Smooth muscle cell (in vitro differentiated cells): ENCODE data around the gene CALHM4. TPM values are rescaled to one million over a fixed set of nuclear protein-coding genes. Genes with fewer than 3 reads are reported as not detected.

Experiments
- DNase-seq: peaks from one replicate; lab custom pipeline; 2025; ENCODE audit not compliant: unreplicated experiment; lab: John Stamatoyannopoulos, UW
- H2AFZ ChIP-seq: fragments of 200-600 bp; sonication (generic); 2 replicates; pipeline ENCODE4 v1.6.0; 2016; ENCODE audit warnings: antibody characterized with exemption, low read depth, mild to moderate bottlenecking
- H3F3A ChIP-seq: fragments of 200-600 bp; sonication (generic); 2 replicates; pipeline ENCODE4 v1.6.0; 2017; ENCODE audit warnings: antibody characterized with exemption, low read depth
- H3K27ac ChIP-seq: fragments of 200-600 bp; sonication (generic); 2 replicates; pipeline ENCODE4 v1.5.1; 2016; ENCODE audit warnings: low read depth, mild to moderate bottlenecking
- H3K27me3 ChIP-seq: fragments of 200-600 bp; sonication (generic); 2 replicates; pipeline ENCODE4 v1.6.1; 2016; ENCODE audit warnings: low read depth, mild to moderate bottlenecking
- H3K36me3 ChIP-seq: fragments of 200-600 bp; sonication (generic); 2 replicates; pipeline ENCODE4 v1.5.1; 2016; ENCODE audit warnings: low read depth
- H3K4me1 ChIP-seq: fragments of 200-600 bp; sonication (generic); 2 replicates; pipeline ENCODE4 v1.5.1; 2016; ENCODE audit warnings: low read depth
- H3K4me2 ChIP-seq: fragments of 200-600 bp; sonication (generic); 2 replicates; pipeline ENCODE4 v1.6.0; 2016; ENCODE audit warnings: mild to moderate bottlenecking
- H3K4me3 ChIP-seq: fragments of 200-600 bp; sonication (generic); 2 replicates; pipeline ENCODE4 v1.5.1; 2016; ENCODE audit warnings: mild to moderate bottlenecking
- H3K79me2 ChIP-seq: fragments of 200-600 bp; sonication (generic); 2 replicates; pipeline ENCODE4 v1.6.0; 2016; ENCODE audit warnings: low read depth, mild to moderate bottlenecking
- H3K9ac ChIP-seq: fragments of 200-600 bp; sonication (generic); 2 replicates; pipeline ENCODE4 v1.6.0; 2016; ENCODE audit warnings: low read depth
- H3K9me3 ChIP-seq: fragments of 200-600 bp; sonication (generic); replicated peaks from 2 replicates; pipeline ENCODE4 v1.5.1; 2016; ENCODE audit warnings: low read depth
- H4K20me1 ChIP-seq: fragments of 200-600 bp; sonication (generic); 2 replicates; pipeline ENCODE4 v1.6.0; 2016; ENCODE audit warnings: low read depth
- CTCF ChIP-seq: fragments of 200-600 bp; sonication (generic); IDR thresholded peaks from 2 replicates; pipeline ENCODE4 v1.5.1; 2017; ENCODE audit warnings: borderline replicate concordance, mild to moderate bottlenecking, antibody characterized with exemption; ENCODE audit not compliant: insufficient read depth, poor library complexity, severe bottlenecking
- WGBS: methylation state at CpG from one replicate; pipeline ENCODE4 v1.1.7; 2016; ENCODE audit warnings: low lambda C conversion rate; 5-methylcytosine and 5-hydroxymethylcytosine counted together
- polyA plus RNA-seq: library from polyadenylated mRNA; unstranded; fragments of >200 nt; fragmentation: Nextera tagmentation; extraction: Ambion mirVana; gene quantifications from 2 replicates; pipeline ENCODE4 v1.2.1, GENCODE V29; 2016
- total RNA-seq: library from RNA; depleted of rRNA; stranded (reverse); fragments of >200 nt; gene quantifications from 2 replicates; pipeline ENCODE4 v1.2.3, GENCODE V29; 2014

Gene CALHM4
- total and polyA plus RNA-seq, 2 experiments from 2014 or later = not detected

GRCh38 chr6:116524236-116524635 lies 29.3 kb upstream of the CALHM4 start:
- H3K36me3 ChIP-seq = no peaks in the 10 kb centered on the region
- H2AFZ ChIP-seq = no peak overlapping the region
- no peak overlapping the region for H3K27ac ChIP-seq
- no peaks in the 10 kb centered on the region for H3K9me3 ChIP-seq
- H3K4me3 ChIP-seq = no peak overlapping the region
- peaks cover 5% of the 10 kb centered on the region for H3K4me1 ChIP-seq
- 63% methylated on average over 2 of the region's 2 CpGs for WGBS
- no peak overlapping the region for H3K4me2 ChIP-seq
- no peaks in the 10 kb centered on the region for H3K27me3 ChIP-seq
- no peak for TF ChIP-seq CTCF
- DNase-seq = no peak
- H4K20me1 ChIP-seq = no peaks in the 10 kb centered on the region
- no peaks in the 10 kb centered on the region for H3F3A ChIP-seq
- H3K79me2 ChIP-seq = no peaks in the 10 kb centered on the region
- no peak overlapping the region for H3K9ac ChIP-seq

GRCh38 chr6:116528133-116528532 lies 25.4 kb upstream of the CALHM4 start:
- Histone ChIP-seq H3K9ac (no peak overlapping the region), H4K20me1 (no peaks in the 10 kb centered on the region), H3K36me3 (no peaks in the 10 kb centered on the region), H3K4me2 (no peak overlapping the region), H3F3A (no peaks in the 10 kb centered on the region), H3K4me3 (no peak overlapping the region), H2AFZ (no peak overlapping the region), H3K27ac (no peak overlapping the region), H3K27me3 (no peaks in the 10 kb centered on the region), H3K79me2 (no peaks in the 10 kb centered on the region), H3K9me3 (no peaks in the 10 kb centered on the region), H3K4me1 (peaks cover 20% of the 10 kb centered on the region)
- no peak for TF ChIP-seq CTCF
- 94% methylated on average over 1 of the region's 1 CpG for WGBS
- DNase-seq = no peak

GRCh38 chr6:116528780-116529179 lies 24.8 kb upstream of the CALHM4 start:
- no peak overlapping the region for H3K4me2 ChIP-seq
- H3K27ac ChIP-seq = no peak overlapping the region
- H3K4me1 ChIP-seq = peaks cover 20% of the 10 kb centered on the region
- H3K9me3 ChIP-seq = no peaks in the 10 kb centered on the region
- H3K79me2 ChIP-seq = no peaks in the 10 kb centered on the region
- H2AFZ ChIP-seq = no peak overlapping the region
- no peak for TF ChIP-seq CTCF
- no peaks in the 10 kb centered on the region for H3F3A ChIP-seq
- 17% methylated on average over 3 of the region's 3 CpGs for WGBS
- DNase-seq = no peak
- no peak overlapping the region for H3K9ac ChIP-seq
- H3K36me3 ChIP-seq = no peaks in the 10 kb centered on the region
- no peaks in the 10 kb centered on the region for H4K20me1 ChIP-seq
- no peaks in the 10 kb centered on the region for H3K27me3 ChIP-seq
- H3K4me3 ChIP-seq = no peak overlapping the region

- H3K9me3 ChIP-seq = no peaks in the 10 kb centered on the region
- no peaks in the 10 kb centered on the region for H3F3A ChIP-seq
- H3K4me2 ChIP-seq = peak overlapping the region; percentile 38
- no peak for DNase-seq
- H3K9ac ChIP-seq = no peak overlapping the region
- no peaks in the 10 kb centered on the region for H3K36me3 ChIP-seq
- H4K20me1 ChIP-seq = no peaks in the 10 kb centered on the region
- no peak overlapping the region for H3K27ac ChIP-seq
- H3K79me2 ChIP-seq = no peaks in the 10 kb centered on the region
- no peak overlapping the region for H3K4me3 ChIP-seq
- WGBS = 76% methylated on average over 3 of the region's 3 CpGs
- no peak for TF ChIP-seq CTCF
- no peak overlapping the region for H2AFZ ChIP-seq
- H3K27me3 ChIP-seq = no peaks in the 10 kb centered on the region
- H3K4me1 ChIP-seq = peaks cover 20% of the 10 kb centered on the region
Measured at GRCh38 chr6:116529466-116530290, 23.9 kb upstream of the CALHM4 start.
